HepG2 (cell line): ENCODE data around the gene ANXA3. TPM values are rescaled to one million over a fixed set of nuclear protein-coding genes. Genes with fewer than 3 reads are reported as not detected.

Experiments used
- ATAC-seq: fragments of 200-7000 bp; cut with Tn5 transposase; 3 replicates; pipeline ENCODE4 v1.9.1; 2020; ENCODE audit warnings: mild to moderate bottlenecking, moderate library complexity
- BruUV-seq: library from RNA; stranded (reverse); fragments of 400-500 nt; replicated peaks from 2 replicates; lab custom pipeline; 2021; lab: Mats Ljungman, UMichigan
- CTCF ChIA-PET: fragments of 300-600 bp; formaldehyde crosslinking; extraction: SDS; loops from one replicate; lab custom pipeline; 2021; ENCODE audit warnings: low total read pairs, inconsistent platforms, low intra/inter-chr PET ratio; lab: Yijun Ruan, JAX
- POLR2A ChIA-PET: fragments of 350-600 bp; sonication (Branson Sonifier 250); formaldehyde crosslinking; loops from one replicate; lab custom pipeline; 2020; ENCODE audit warnings: antibody characterized with exemption, inconsistent platforms; lab: Yijun Ruan, JAX
- DNase-seq: peaks from one replicate; pipeline ENCODE4 v3.0.0-alpha.2; 2015; ENCODE audit warnings: low spot score
- FAIRE-seq: peaks from 3 replicates; lab custom pipeline; 2011; peaks lifted over from hg19 to GRCh38; lab: Jason Lieb, UNC
- H2AFZ ChIP-seq: one replicate; pipeline ENCODE4 v1.6.1; 2011; ENCODE audit warnings: low read length, inconsistent platforms
- H3K27ac ChIP-seq: fragments of 300-600 bp; 3 replicates; pipeline ENCODE4 v1.8.0; 2011; ENCODE audit warnings: mixed run types, mild to moderate bottlenecking, mixed read lengths, low read length, inconsistent platforms; ENCODE audit not compliant: insufficient read depth; ENCODE audit errors: extremely low read length
- H3K27me3 ChIP-seq, 2 experiments: fragments of 200-600 bp in 1 of 2; 2 replicates in 1 of 2; 3 replicates in 1 of 2; pipeline versions ENCODE4 v1.6.0 to v1.8.0; 2011; ENCODE audit warnings: low read length in 2 of 2, mild to moderate bottlenecking in 2 of 2, moderate library complexity in 2 of 2, inconsistent platforms in 1 of 2; ENCODE audit not compliant: insufficient read depth in 2 of 2, control insufficient read depth in 1 of 2
- H3K36me3 ChIP-seq, 2 experiments: fragments of 200-600 bp in 1 of 2; replicated peaks in 1 of 2; 2 replicates in 1 of 2; 3 replicates in 1 of 2; pipeline versions ENCODE4 v1.5.1 to v1.8.0; 2011; ENCODE audit warnings: low read length in 2 of 2, inconsistent platforms in 1 of 2; ENCODE audit not compliant: insufficient read depth in 2 of 2, control insufficient read depth in 1 of 2
- H3K4me1 ChIP-seq: 2 replicates; pipeline ENCODE4 v1.5.1; 2012; ENCODE audit warnings: low read length, inconsistent platforms; ENCODE audit not compliant: insufficient read depth
- H3K4me2 ChIP-seq: 2 replicates; pipeline ENCODE4 v1.6.0; 2011; ENCODE audit warnings: low read depth, low read length, inconsistent platforms
- H3K4me3 ChIP-seq, 3 experiments: fragments of 200-600 bp in 1 of 3; sonication (generic), shearing (Covaris generic) in 1 of 3; replicated peaks in 1 of 3; 2 replicates each; pipeline ENCODE4 v1.5.1; 2011 to 2016; ENCODE audit warnings: low read length in 3 of 3, inconsistent platforms in 2 of 3, low read depth in 2 of 3, mild to moderate bottlenecking in 2 of 3, control low read depth in 1 of 3, mixed read lengths in 1 of 3; ENCODE audit not compliant: insufficient read depth in 1 of 3
- H3K79me2 ChIP-seq: one replicate; pipeline ENCODE4 v1.6.1; 2011; ENCODE audit warnings: low read length, inconsistent platforms; ENCODE audit not compliant: insufficient read depth
- H3K9ac ChIP-seq: 2 replicates; pipeline ENCODE4 v1.6.0; 2011; ENCODE audit warnings: mild to moderate bottlenecking, low read depth, low read length, inconsistent platforms; ENCODE audit not compliant: insufficient read depth
- H3K9me3 ChIP-seq: 2 replicates; pipeline ENCODE4 v1.5.1; 2012; ENCODE audit warnings: mild to moderate bottlenecking, low read length
- H4K20me1 ChIP-seq: 2 replicates; pipeline ENCODE4 v1.6.0; 2011; ENCODE audit warnings: inconsistent platforms, mild to moderate bottlenecking, low read length, moderate library complexity; ENCODE audit not compliant: insufficient read depth
- ETV6 ChIP-seq: sonication (generic); formaldehyde crosslinking; conservative IDR thresholded peaks from 2 replicates; pipeline ENCODE4 v1.4.0; 2020; ENCODE audit warnings: missing genetic modification reagents
- IRF1 ChIP-seq: sonication (generic); formaldehyde crosslinking; IDR thresholded peaks from 2 replicates; pipeline ENCODE4 v1.4.0; 2020; ENCODE audit warnings: low read depth, mild to moderate bottlenecking, missing genetic modification reagents
- JDP2 ChIP-seq: sonication (generic); formaldehyde crosslinking; IDR thresholded peaks from 2 replicates; pipeline ENCODE4 v1.8.1; 2022; ENCODE audit warnings: missing genetic modification reagents, borderline replicate concordance
- KLF13 ChIP-seq: sonication (generic); formaldehyde crosslinking; IDR thresholded peaks from 2 replicates; pipeline ENCODE4 v1.4.0; 2020; ENCODE audit warnings: mild to moderate bottlenecking, missing genetic modification reagents
- MAZ ChIP-seq, 2 experiments: sonication (generic) in 1 of 2; formaldehyde crosslinking in 1 of 2; IDR thresholded peaks; 2 replicates each; pipeline versions ENCODE4 v1.5.0 to v1.6.1; 2012 to 2020; ENCODE audit warnings: low read depth in 2 of 2, mild to moderate bottlenecking in 2 of 2, borderline replicate concordance in 1 of 2, improper control_type of control experiment in 1 of 2, low read length in 1 of 2, missing genetic modification reagents in 1 of 2, moderate library complexity in 1 of 2
- MIER2 ChIP-seq: IDR thresholded peaks from 2 replicates; pipeline ENCODE4 v1.6.1; 2016; ENCODE audit warnings: missing biosample characterization, missing genetic modification reagents
- PITX1 ChIP-seq: sonication (generic); formaldehyde crosslinking; IDR thresholded peaks from 2 replicates; pipeline ENCODE4 v1.5.1; 2020; ENCODE audit warnings: mild to moderate bottlenecking, missing genetic modification reagents
- PTBP1 ChIP-seq: fragments of 200-400 bp; formaldehyde crosslinking; IDR thresholded peaks from 2 replicates; pipeline ENCODE4 v1.6.1; 2018; ENCODE audit warnings: low read length, low read depth; ENCODE audit not compliant: poor library complexity, severe bottlenecking
- SMARCE1 ChIP-seq: fragments of 450-650 bp; IDR thresholded peaks from 2 replicates; pipeline ENCODE4 v1.6.1; 2017; ENCODE audit warnings: borderline replicate concordance
- SMYD3 ChIP-seq: sonication (generic); formaldehyde crosslinking; IDR thresholded peaks from 2 replicates; pipeline ENCODE4 v1.8.1; 2023; ENCODE audit warnings: mild to moderate bottlenecking, missing genetic modification reagents
- STAT5B ChIP-seq: sonication (generic); formaldehyde crosslinking; IDR thresholded peaks from 2 replicates; pipeline ENCODE4 v1.4.0; 2020; ENCODE audit warnings: missing genetic modification reagents
- TEAD3 ChIP-seq: optimal IDR thresholded peaks from 2 replicates; pipeline ENCODE3; 2016; ENCODE audit warnings: borderline replicate concordance
- ZBTB26 ChIP-seq: IDR thresholded peaks from 2 replicates; pipeline ENCODE4 v1.6.1; 2016; ENCODE audit warnings: missing compliant biosample characterization, missing genetic modification reagents, borderline replicate concordance
- ZBTB7A ChIP-seq: sonication (generic); formaldehyde crosslinking; IDR thresholded peaks from 2 replicates; pipeline ENCODE4 v1.8.0; 2022; ENCODE audit warnings: mild to moderate bottlenecking, missing genetic modification reagents
- ZNF501 ChIP-seq: sonication (generic); formaldehyde crosslinking; IDR thresholded peaks from 2 replicates; pipeline ENCODE4 v1.5.1; 2020; ENCODE audit warnings: mild to moderate bottlenecking, moderate library complexity, missing genetic modification reagents
- ZSCAN29 ChIP-seq: sonication (generic); formaldehyde crosslinking; conservative IDR thresholded peaks from 2 replicates; pipeline ENCODE4 v1.4.0; 2020; ENCODE audit warnings: mild to moderate bottlenecking, missing genetic modification reagents
- ZZZ3 ChIP-seq: sonication (generic); formaldehyde crosslinking; IDR thresholded peaks from 2 replicates; pipeline ENCODE4 v1.4.0; 2020; ENCODE audit warnings: missing genetic modification reagents, mild to moderate bottlenecking, borderline replicate concordance
- WGBS: methylation state at CpG from one replicate; pipeline ENCODE4 v1.1.6; 2017; ENCODE audit warnings: low lambda C conversion rate; 5-methylcytosine and 5-hydroxymethylcytosine counted together
- in situ Hi-C: cut with HindIII; loops from 2 replicates; pipeline ENCODE4 v1.10.0; 2017; ENCODE audit warnings: low pct_unique_long_range_greater_than_20kb; ENCODE audit not compliant: extremely low pct_ligation_motif_present
- intact Hi-C: fragments of 100-400 bp; cut with micrococcal nuclease; formaldehyde crosslinking; loops from one replicate; pipeline ENCODE4 v1.10.0; 2022; ENCODE audit not compliant: unreplicated experiment
- polyA plus RNA-seq, 8 experiments: library from polyadenylated mRNA; depleted of rRNA in 3 of 8; stranded (reverse) in 7 of 8; unstranded in 1 of 8; fragments of >200 nt; fragmentation: Illumina TruSeq in 4 of 8; extraction: Trizol in 4 of 8; gene quantifications; 2 replicates each; pipeline versions ENCODE4 v1.2.1 to v1.2.3, GENCODE V29; 2011 to 2016; ENCODE audit warnings: low read depth in 4 of 8, missing spikeins in 1 of 8, mixed read lengths in 1 of 8; ENCODE audit not compliant: insufficient read depth in 1 of 8
- total RNA-seq, 5 experiments: library from RNA; depleted of rRNA; stranded (reverse); fragments of >200 nt; fragmentation: Illumina TruSeq; extraction: Trizol; gene quantifications; 2 replicates each; pipeline ENCODE4 v1.2.3, GENCODE V29; 2016; ENCODE audit warnings: low read depth in 1 of 5

ANXA3 gene
- total and polyA plus RNA-seq, 2 of the 13 experiments (the other 11 are each of a cell fraction or from before 2014, with no cell fraction given) = 6.5 to 6.9 TPM

DNA sequence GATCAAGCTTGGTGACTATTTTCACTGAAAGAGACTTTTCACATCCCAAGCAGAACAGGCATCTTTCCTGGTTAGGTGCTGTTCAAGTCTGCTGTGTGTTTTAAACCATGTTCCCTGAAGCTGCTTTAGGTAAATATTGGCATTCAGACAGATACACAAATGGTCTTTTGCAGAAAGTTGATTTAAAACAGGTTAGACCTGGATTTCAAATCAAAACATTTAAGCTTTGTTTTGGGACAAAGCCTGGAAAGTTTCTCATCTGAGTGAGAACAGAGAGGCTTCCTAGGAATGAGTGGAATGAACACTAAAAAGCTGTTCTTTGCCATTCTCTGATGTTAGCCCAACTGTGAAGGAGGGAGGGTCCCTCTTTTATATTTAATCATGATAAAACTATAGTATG lies 10.1 kb downstream of the ANXA3 start (continued):
- TF ChIP-seq KLF13 (CRISPR knock-in tag) (no peak), JDP2 (no peak)

DNA sequence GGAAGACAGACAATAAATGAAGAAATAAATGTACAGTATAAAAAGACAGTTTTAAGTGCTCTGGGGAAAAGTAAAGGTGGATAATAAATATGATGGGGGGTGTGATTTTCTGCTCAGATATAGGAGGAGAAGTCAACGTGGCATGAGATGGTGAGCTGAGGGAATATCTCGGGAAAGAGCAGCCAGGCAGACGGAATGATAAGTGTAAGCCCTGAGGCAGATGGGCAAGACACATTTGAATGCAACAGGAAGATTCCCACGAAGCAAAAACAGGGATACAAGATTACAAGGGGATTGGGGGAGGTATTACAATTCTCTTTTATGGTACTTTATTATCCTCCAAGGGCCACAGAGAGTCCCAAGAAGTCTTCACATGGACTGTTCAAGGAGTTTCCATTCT lies 11.1 kb downstream of the ANXA3 start:
- DNase-seq (no peak), FAIRE-seq (no peak), ATAC-seq (no peak)
- Histone ChIP-seq H3K4me3 (no peak overlapping the region), H2AFZ (no peak overlapping the region), H4K20me1 (no peaks in the 10 kb centered on the region), H3K27ac (no peak overlapping the region), H3K4me2 (no peak overlapping the region), H3K9ac (no peak overlapping the region), H3K9me3 (no peaks in the 10 kb centered on the region), H3K79me2 (no peaks in the 10 kb centered on the region), H3K4me1 (peaks cover 31% of the 10 kb centered on the region), H3K27me3 (no peaks in the 10 kb centered on the region), H3K36me3 (no peaks in the 10 kb centered on the region)
- ChIA-PET CTCF (no interaction called here), POLR2A (no interaction called here)
- BruUV-seq = no TSS peak
- WGBS = 64% methylated on average over 4 of the region's 4 CpGs
- intact Hi-C loops = no loop called here
- TF ChIP-seq ZBTB7A (CRISPR knock-in tag) (no peak), PITX1 (no peak), ZBTB26 (CRISPR knock-in tag) (no peak), ZSCAN29 (CRISPR knock-in tag) (no peak), ZNF501 (CRISPR knock-in tag) (no peak), IRF1 (no peak), ETV6 (CRISPR knock-in tag) (no peak), PTBP1 (no peak), SMYD3 (CRISPR knock-in tag) (no peak), STAT5B (CRISPR knock-in tag) (no peak), SMARCE1 (no peak), TEAD3 (CRISPR knock-in tag) (no peak), ZZZ3 (CRISPR knock-in tag) (no peak), MIER2 (CRISPR knock-in tag) (no peak), MAZ (IDR thresholded peaks at IDR 0.05; ENCODE audit: borderline replicate concordance, low read depth, low read length) (no peak), MAZ (CRISPR knock-in tag; IDR thresholded peaks at IDR 0.05; ENCODE audit: low read depth) (no peak)
- in situ Hi-C loops = no loop called here
